ENCODE data around the gene NRG3.

DNA sequence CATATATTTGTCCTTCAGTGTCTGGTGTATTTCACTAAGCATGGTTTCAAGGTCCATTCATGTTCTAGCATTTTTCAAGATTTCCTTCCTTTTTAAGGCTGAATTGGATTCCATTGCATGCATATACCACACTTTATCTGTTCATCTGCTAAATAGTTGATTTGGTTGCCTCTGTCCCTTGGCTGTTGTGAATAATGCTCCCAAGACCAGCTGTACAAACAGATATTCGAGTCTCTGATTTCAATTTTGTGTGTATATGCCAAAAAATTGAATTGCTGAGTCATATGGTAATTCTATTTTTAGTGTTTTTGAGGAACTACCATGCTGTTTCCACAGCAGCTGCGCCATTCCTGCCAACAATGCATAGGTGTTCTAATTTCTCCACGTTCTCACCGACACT, 216.4 kb downstream of the NRG3 start:
- TF ChIP-seq CTCF (IDR thresholded peaks at IDR 0.05 in 2 of 3, conservative IDR thresholded peaks at IDR 0.05 in 1 of 3; ENCODE audit: borderline replicate concordance in 1 of 3, insufficient read depth in 1 of 3, low read depth in 2 of 3, low read length in 2 of 3) (no peak), EZH2 (IDR thresholded peaks at IDR 0.05) (no peak), SIN3A (IDR thresholded peaks at IDR 0.05; ENCODE audit: low read depth) (no peak)
